Measurements from ENCODE around the gene SERGEF.
A peak's percentile ranks its signal among the peaks of the same experiment; 100 is the strongest.

The SERGEF gene

GRCh38 chr11:17890325-17890724 is 122.5 kb downstream of the SERGEF start:
- no peak for DNase-seq (ENCODE audit: low read depth)
- peak; percentile 33 for TF ChIP-seq CTCF (conservative IDR thresholded peaks at IDR 0.05; ENCODE audit: low read depth, low read length)
- no peak overlapping the region for H3K4me3 ChIP-seq (ENCODE audit: low read length)

GRCh38 chr11:17887779-17888178 is 125.1 kb downstream of the SERGEF start:
- peak; percentile 8 for DNase-seq (ENCODE audit: low read depth)
- TF ChIP-seq CTCF (conservative IDR thresholded peaks at IDR 0.05; ENCODE audit: low read depth, low read length): no peak
- H3K4me3 ChIP-seq (ENCODE audit: low read length): no peak overlapping the region

GRCh38 chr11:17883946-17884345 is 128.9 kb downstream of the SERGEF start:
- no peak overlapping the region for H3K4me3 ChIP-seq (ENCODE audit: low read length)
- TF ChIP-seq CTCF (conservative IDR thresholded peaks at IDR 0.05; ENCODE audit: low read depth, low read length): no peak
- DNase-seq (ENCODE audit: low read depth): no peak

GRCh38 chr11:17883057-17883456 is 129.8 kb downstream of the SERGEF start:
- DNase-seq (ENCODE audit: low read depth): no peak
- no peak for TF ChIP-seq CTCF (conservative IDR thresholded peaks at IDR 0.05; ENCODE audit: low read depth, low read length)
- H3K4me3 ChIP-seq (ENCODE audit: low read length): no peak overlapping the region

- TF ChIP-seq CTCF (conservative IDR thresholded peaks at IDR 0.05; ENCODE audit: low read depth, low read length): no peak
- H3K4me3 ChIP-seq (ENCODE audit: low read length): no peak overlapping the region
- no peak for DNase-seq (ENCODE audit: low read depth)
Measured at GRCh38 chr11:17878743-17879142, 134.1 kb downstream of the SERGEF start.

GRCh38 chr11:17877886-17878285 is 135.0 kb downstream of the SERGEF start:
- no peak for TF ChIP-seq CTCF (conservative IDR thresholded peaks at IDR 0.05; ENCODE audit: low read depth, low read length)
- no peak for DNase-seq (ENCODE audit: low read depth)
- no peak overlapping the region for H3K4me3 ChIP-seq (ENCODE audit: low read length)

GRCh38 chr11:17876827-17877226 is 136.0 kb downstream of the SERGEF start:
- H3K4me3 ChIP-seq (ENCODE audit: low read length): no peak overlapping the region
- TF ChIP-seq CTCF (conservative IDR thresholded peaks at IDR 0.05; ENCODE audit: low read depth, low read length): no peak
- no peak for DNase-seq (ENCODE audit: low read depth)
